Nephron (organoid): ENCODE data around the gene BCS1L.

Source experiments
- H3K27ac Mint-ChIP-seq, 3 experiments: 2 replicates each; pipeline ENCODE4 v1.8.0; 2020; ENCODE audit warnings: mixed read lengths in 3 of 3, mild to moderate bottlenecking in 2 of 3, moderate library complexity in 1 of 3
- H3K27me3 Mint-ChIP-seq: 2 replicates; pipeline ENCODE4 v1.8.0; 2021; ENCODE audit warnings: low read depth, mild to moderate bottlenecking, moderate library complexity, mixed read lengths
- H3K36me3 Mint-ChIP-seq: 2 replicates; pipeline ENCODE4 v1.8.0; 2020; ENCODE audit warnings: low read depth, mixed read lengths
- H3K4me1 Mint-ChIP-seq: 2 replicates; pipeline ENCODE4 v1.8.0; 2020; ENCODE audit warnings: mixed read lengths
- H3K4me3 Mint-ChIP-seq, 3 experiments: 2 replicates each; pipeline ENCODE4 v1.8.0; 2020; ENCODE audit warnings: mild to moderate bottlenecking in 3 of 3, mixed read lengths in 3 of 3, moderate library complexity in 2 of 3
- H3K9me3 Mint-ChIP-seq: 2 replicates; pipeline ENCODE4 v1.8.0; 2020; ENCODE audit warnings: mixed read lengths
- TF ChIP-seq, protein P1 (sequence below), 3 experiments: fragments of 200-600 bp; sonication (generic); IDR thresholded peaks; one replicate each; pipeline ENCODE4 v1.5.0; 2021; ENCODE audit warnings: antibody characterized with exemption in 3 of 3; ENCODE audit not compliant: unreplicated experiment in 3 of 3

The BCS1L gene

DNA sequence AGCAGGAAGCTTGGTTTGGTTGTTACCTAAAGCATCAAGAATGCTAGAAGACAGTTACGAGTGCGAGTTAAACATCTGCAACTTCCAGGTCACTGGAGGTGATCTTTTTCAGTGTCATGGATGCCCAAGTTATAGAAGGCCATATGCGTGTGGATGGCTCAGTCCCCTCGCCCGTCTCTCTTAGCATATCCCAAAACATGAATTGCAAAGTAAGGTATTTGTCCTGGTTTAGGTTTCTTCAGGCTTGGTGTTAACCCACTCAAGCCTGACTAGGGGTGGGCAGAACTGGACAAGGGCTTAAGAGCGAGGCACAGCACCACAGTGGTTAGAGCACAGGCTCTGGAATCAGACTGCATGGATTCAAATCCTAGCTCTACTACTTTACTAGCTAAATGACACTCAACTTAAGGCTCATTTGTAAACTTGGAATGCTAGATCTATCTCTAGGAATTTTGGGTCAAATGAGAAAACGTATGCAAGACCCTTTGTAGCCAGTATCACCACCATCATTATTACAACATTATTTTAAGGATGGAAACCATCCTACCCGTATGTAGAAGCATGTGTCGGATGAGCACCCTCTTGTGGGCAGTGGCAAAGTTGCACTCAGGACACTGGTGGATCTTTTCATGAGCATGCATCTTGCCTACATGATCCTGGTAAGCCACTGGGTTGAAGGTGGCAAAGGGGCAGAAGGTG is 11.2 kb upstream of the BCS1L start:
- H3K27me3 Mint-ChIP-seq: no peaks in the 10 kb centered on the region
- H3K27ac Mint-ChIP-seq: peak overlapping the region in 1 of 3 experiments; percentile 28
- no peak overlapping the region for H3K4me3 Mint-ChIP-seq
- H3K9me3 Mint-ChIP-seq: no peaks in the 10 kb centered on the region
- TF ChIP-seq, protein P1, sequence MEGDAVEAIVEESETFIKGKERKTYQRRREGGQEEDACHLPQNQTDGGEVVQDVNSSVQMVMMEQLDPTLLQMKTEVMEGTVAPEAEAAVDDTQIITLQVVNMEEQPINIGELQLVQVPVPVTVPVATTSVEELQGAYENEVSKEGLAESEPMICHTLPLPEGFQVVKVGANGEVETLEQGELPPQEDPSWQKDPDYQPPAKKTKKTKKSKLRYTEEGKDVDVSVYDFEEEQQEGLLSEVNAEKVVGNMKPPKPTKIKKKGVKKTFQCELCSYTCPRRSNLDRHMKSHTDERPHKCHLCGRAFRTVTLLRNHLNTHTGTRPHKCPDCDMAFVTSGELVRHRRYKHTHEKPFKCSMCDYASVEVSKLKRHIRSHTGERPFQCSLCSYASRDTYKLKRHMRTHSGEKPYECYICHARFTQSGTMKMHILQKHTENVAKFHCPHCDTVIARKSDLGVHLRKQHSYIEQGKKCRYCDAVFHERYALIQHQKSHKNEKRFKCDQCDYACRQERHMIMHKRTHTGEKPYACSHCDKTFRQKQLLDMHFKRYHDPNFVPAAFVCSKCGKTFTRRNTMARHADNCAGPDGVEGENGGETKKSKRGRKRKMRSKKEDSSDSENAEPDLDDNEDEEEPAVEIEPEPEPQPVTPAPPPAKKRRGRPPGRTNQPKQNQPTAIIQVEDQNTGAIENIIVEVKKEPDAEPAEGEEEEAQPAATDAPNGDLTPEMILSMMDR (IDR thresholded peaks at IDR 0.05; ENCODE audit: unreplicated experiment in 3 of 3): peak; percentile 71 to 77 (median 75)
- H3K36me3 Mint-ChIP-seq: peaks cover 52% of the 10 kb centered on the region
- peaks cover 3% of the 10 kb centered on the region for H3K4me1 Mint-ChIP-seq

DNA sequence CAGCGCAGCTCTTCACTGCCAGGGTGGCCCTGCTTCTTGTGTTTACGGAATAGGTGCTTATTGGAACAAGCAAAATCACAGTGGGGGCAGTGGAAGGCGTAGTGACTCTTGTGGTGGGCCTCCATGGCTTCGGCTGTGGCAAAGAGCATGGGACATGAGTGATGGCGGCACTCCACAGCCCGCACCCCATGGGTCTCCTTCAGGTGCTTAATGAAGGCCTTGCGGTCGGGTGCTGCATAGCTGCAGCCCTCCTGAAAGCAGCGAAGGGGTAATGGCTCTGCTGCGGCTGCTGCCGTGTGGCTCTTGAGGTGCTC is 10.7 kb upstream of the BCS1L start:
- Mint-ChIP-seq H3K4me3 (no peak overlapping the region), H3K9me3 (no peaks in the 10 kb centered on the region), H3K27ac (peak overlapping the region in 1 of 3 experiments; percentile 28), H3K27me3 (no peaks in the 10 kb centered on the region), H3K36me3 (peaks cover 52% of the 10 kb centered on the region), H3K4me1 (peaks cover 3% of the 10 kb centered on the region)
- TF ChIP-seq, protein P1 (IDR thresholded peaks at IDR 0.05; ENCODE audit: unreplicated experiment in 3 of 3): no peak

DNA sequence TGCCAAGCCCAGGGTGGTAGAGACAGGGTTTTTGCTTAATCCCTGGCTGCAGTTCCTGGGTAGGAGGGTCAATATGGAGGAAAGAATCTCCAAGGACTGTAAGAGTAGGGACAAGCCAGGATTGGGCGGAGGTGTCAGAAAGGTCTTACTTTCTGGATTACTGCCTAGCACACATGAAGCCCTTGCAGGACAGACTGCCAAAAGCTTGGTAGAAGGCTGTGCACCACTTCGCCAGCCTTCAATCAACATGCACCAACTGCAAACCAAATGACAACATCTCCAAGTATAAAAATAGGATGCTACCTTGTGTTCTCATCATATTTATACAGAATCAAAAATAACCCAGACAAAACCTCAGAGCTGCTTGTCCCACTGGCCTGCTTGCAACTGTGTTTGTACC is 3.7 kb upstream of the BCS1L start:
- Mint-ChIP-seq H3K4me3 (no peak overlapping the region), H3K4me1 (peaks cover 23% of the 10 kb centered on the region), H3K27ac (no peak overlapping the region), H3K9me3 (no peaks in the 10 kb centered on the region), H3K36me3 (peaks cover 26% of the 10 kb centered on the region), H3K27me3 (no peaks in the 10 kb centered on the region)
- TF ChIP-seq, protein P1 (IDR thresholded peaks at IDR 0.05; ENCODE audit: unreplicated experiment in 3 of 3): no peak

GRCh38 chr2:218658671-218659257 is 719 bp upstream of the BCS1L start:
- Mint-ChIP-seq H3K27me3 (no peaks in the 10 kb centered on the region), H3K4me3 (peak overlapping the region; percentile 96 to 98 (median 98)), H3K27ac (peak overlapping the region; percentile 72 to 86 (median 80)), H3K9me3 (no peaks in the 10 kb centered on the region), H3K4me1 (peaks cover 23% of the 10 kb centered on the region), H3K36me3 (peaks cover 27% of the 10 kb centered on the region)
- TF ChIP-seq, protein P1 (IDR thresholded peaks at IDR 0.05; ENCODE audit: unreplicated experiment in 3 of 3): peak; percentile 29 to 49 (median 45)

GRCh38 chr2:218659988-218660358 is 490 bp downstream of the BCS1L start:
- Mint-ChIP-seq H3K4me3 (peak overlapping the region; percentile 96 to 98 (median 98)), H3K4me1 (peaks cover 23% of the 10 kb centered on the region), H3K9me3 (no peaks in the 10 kb centered on the region), H3K27ac (peak overlapping the region in 2 of 3 experiments; percentile 71 to 72), H3K36me3 (peaks cover 36% of the 10 kb centered on the region), H3K27me3 (no peaks in the 10 kb centered on the region)
- TF ChIP-seq, protein P1 (IDR thresholded peaks at IDR 0.05; ENCODE audit: unreplicated experiment in 3 of 3): no peak

DNA sequence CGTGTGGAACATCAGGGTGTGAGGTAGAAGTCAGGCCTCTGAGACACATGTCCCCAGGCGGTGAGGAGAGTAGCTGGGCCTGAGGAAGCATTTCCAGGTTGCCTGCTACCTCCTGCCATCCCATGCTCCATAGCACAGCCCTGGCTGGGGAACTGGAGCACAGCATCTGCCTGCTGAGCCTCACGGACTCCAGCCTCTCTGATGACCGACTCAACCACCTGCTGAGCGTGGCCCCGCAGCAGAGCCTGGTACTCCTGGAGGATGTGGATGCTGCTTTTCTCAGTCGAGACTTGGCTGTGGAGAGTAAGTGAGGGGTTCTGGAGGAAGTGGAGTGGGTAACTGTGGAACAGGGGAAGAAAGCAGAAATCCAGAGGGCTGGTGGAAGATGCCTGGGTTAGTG is 2.9 kb downstream of the BCS1L start:
- Mint-ChIP-seq H3K27me3 (no peaks in the 10 kb centered on the region), H3K9me3 (no peaks in the 10 kb centered on the region), H3K27ac (no peak overlapping the region), H3K36me3 (peaks cover 42% of the 10 kb centered on the region), H3K4me1 (peaks cover 23% of the 10 kb centered on the region), H3K4me3 (peak overlapping the region in 2 of 3 experiments; percentile 26 to 60)
- TF ChIP-seq, protein P1 (IDR thresholded peaks at IDR 0.05; ENCODE audit: unreplicated experiment in 3 of 3): no peak
